GM19025 (cell line): ENCODE measurements around the gene ARNT2.

Experiments
- ATAC-seq: cut with Tn5 transposase; IDR thresholded peaks from one replicate; pipeline ENCODE4 v1.9.1; 2021; ENCODE audit warnings: mild to moderate bottlenecking, low read depth, moderate library complexity; ENCODE audit not compliant: unreplicated experiment

The ARNT2 gene

GRCh38 chr15:80568298-80568697, 164.1 kb downstream of the ARNT2 start:
- no peak for ATAC-seq

GRCh38 chr15:80568876-80569605, 164.9 kb downstream of the ARNT2 start:
- ATAC-seq = no peak

- no peak for ATAC-seq
Observed at GRCh38 chr15:80569656-80570055, 165.5 kb downstream of the ARNT2 start.

GRCh38 chr15:80570553-80570952, 166.4 kb downstream of the ARNT2 start:
- ATAC-seq = no peak

DNA sequence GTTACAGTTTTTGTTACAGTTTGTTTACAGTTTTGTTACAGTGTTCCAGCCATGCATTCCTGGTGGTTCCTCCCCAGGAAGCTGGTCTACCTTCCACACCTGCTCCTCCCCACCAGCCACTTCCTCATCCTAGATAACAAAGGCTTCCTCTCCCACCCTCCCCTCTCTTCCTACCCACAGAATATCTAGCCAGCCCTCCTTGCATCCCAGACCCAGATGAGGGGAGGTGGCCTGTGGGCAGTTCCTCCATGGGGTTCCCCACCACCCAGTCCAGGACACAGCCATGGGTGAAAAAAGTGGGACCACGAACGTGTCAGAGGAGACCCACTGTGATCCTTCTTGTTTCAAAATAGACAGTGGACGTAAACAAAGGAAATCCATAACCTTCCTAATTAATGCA, 168.2 kb downstream of the ARNT2 start:
- ATAC-seq = no peak

DNA sequence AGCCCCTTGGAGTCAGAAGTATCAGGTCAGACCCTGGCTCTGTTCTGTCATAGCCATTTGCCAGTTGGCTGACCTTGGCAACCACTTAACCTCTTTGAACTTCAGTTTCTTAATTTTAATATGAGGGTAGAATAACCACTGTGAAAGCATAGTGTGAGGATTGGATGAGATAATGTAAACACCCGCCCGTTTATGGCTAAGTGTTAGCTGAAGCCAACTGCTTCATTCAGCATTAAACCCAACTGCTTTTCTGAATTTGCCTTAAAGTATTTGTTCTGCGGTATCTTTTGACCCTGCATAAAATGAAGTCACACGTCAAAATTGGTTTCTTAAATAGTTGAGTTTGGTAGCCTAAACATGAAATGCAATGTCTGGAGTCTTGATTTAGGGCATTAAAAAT, 169.4 kb downstream of the ARNT2 start:
- no peak for ATAC-seq

DNA sequence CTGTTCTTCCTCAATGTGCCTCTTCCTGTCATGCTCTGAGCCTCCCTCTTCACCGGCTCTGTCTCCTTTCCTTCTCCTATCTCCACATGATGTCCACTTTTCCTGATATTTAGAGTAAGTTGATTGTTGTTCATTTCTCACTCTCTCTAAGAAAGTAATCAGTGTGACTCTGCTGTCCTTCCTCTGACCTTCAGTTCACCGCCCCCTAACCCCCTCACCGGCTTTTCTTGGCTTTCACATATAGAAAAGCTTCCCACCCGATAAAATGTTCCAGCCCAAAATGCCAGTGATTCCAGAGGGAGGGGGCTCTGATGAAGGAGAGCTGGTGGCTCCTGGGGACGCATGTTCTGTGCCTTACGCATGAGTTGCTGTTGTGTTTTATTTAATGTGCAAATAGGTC, 170.4 kb downstream of the ARNT2 start:
- no peak for ATAC-seq

GRCh38 chr15:80576519-80577090, 172.4 kb downstream of the ARNT2 start:
- ATAC-seq = no peak

DNA sequence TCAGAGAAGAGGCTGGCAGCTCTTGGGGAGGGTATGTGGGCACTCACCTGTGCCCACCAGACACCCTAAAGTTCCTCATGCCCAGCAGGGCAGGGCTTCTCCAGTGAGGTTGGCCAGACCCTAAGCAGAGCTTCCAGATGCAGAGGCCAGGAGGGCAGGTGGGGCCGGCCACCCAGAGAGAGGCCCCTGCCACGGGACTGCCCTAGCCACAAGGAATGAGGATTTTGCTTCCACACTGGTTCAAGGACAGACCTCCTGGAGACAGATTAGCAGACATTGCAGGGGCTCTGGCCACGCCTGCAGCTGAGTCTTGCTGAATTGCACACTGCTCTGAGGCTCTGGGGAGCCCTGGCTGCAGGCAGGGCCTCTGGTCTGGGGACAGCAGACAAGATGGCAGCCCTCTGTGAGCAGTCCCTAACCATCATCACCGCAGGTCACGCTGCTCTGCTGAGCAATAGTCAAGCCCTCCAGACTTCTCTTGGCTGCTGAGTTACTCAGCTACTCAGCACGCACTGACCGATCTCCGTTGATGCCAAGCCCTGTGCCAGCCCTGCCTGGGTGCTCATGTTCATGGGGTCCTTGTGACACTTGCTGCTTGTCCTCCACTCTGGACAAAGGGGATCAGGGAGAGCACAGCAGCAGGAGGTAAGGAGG, 173.5 kb downstream of the ARNT2 start:
- no peak for ATAC-seq

- no peak for ATAC-seq
Observed at GRCh38 chr15:80578206-80578595, 174.0 kb downstream of the ARNT2 start.

- no peak for ATAC-seq
Observed at GRCh38 chr15:80578871-80579270, 174.7 kb downstream of the ARNT2 start.

- ATAC-seq = no peak
Observed at GRCh38 chr15:80579611-80580010, 175.4 kb downstream of the ARNT2 start.

DNA sequence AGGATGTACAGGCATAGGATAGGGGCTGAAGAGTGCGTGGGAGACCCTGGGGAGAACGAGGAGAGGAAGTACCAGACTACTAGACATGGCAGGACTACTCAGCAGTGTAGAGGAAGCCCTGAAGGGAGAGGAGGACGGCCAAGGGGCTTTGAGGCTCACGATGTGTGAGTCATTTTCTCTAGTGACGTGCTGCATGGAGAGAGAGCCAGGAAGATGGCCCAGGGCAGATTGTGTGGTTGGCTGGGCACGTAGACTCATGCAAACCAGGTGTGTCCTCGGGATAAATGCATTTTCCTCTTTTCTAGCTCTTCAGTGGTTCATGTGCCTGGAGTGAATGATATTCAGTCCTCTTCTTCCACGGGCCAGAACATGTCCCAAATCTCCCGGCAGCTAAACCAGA, 175.9 kb downstream of the ARNT2 start:
- ATAC-seq = no peak

- ATAC-seq = no peak
Observed at GRCh38 chr15:80580536-80581260, 176.5 kb downstream of the ARNT2 start.

GRCh38 chr15:80581976-80582375, 177.8 kb downstream of the ARNT2 start:
- ATAC-seq = no peak

DNA sequence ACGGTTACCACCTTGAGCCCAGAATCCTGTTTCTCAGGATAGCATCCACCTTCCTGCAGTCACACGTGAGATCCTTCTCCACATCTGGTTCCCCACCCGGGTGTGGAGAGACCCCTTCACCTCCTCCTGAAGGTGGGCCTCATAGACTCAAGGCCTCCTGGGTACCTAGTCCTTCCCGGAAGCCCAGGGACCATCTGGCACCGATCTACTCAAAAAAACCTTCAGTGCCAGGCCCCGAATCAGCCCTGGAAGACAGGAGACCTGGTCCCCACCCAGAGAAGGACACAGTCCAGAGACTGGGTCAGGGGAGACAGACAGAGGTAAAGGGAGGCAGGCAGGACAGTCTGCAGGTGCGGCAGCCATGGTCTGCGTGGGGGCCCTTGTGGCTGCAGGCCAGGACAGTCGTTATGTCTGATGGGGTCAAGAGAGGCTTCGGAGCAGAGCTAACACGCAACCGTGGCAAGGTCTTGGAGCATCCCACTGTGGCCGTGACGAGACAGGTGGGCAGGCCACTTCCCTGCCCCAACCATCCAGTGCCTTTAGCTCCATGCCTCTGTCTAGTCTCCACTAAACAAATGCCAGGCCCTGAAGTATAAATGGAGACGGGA, 178.7 kb downstream of the ARNT2 start:
- no peak for ATAC-seq

DNA sequence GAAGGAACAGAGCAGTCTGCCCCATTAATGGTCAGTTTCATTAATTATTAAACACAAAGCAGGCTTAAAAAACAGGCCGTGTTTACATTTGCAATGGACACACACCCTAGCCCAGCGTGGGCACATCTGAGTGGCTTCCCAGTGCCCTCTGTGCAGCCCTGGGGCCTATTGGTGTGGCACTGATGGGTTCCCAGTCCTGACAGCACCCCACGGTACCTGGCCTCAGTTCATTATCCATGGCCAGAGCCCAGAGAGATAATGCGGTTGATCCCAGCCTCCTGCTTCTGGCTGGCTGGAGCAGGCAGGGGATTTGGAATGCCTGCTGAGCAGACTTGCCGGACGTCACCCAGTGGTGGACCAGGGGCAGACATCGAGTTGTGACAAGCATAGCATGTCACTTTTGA, 180.4 kb downstream of the ARNT2 start:
- ATAC-seq = no peak

- ATAC-seq = no peak
Observed at GRCh38 chr15:80584973-80585525, 180.9 kb downstream of the ARNT2 start.

DNA sequence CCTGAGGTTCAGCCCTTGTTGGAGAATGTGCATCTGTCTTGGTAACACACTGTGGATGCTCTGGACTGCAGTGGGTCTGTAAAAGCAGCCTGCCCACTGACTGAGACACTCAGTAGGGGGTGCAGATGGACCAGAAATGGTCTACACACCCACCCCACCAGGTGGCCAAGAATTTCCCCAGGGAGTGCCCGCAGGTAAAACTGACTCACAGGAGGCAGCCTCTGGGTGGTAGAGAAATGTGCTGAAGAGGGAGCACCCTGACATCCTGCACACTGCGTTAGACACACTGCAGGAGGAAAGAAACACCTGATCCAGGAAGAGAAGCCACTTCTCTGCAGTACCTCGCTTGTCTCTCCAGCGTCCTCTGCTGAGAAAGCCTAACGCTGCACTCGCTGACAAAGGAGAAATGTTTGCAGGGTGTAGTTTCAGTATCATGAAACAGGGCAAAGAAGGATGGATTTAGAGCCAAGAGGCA, 181.4 kb downstream of the ARNT2 start:
- no peak for ATAC-seq

DNA sequence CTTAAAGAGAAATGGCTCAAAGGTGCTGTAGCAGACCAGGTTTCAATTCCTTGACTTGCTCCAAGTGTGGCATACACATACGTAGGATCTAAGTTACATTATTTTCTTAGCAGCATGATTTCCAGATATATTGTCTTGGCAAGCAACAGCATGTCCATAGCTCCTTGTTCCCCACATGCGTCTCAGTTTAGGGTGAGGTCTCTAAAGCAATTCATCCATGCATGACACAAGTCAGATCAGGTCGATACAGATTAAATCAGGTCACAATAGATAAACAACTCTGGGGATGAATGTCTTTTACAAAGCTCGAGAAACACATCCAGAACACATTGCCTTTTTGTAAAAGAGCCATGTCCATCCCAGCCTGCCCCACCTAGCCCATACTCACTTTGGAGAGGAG, 182.0 kb downstream of the ARNT2 start:
- no peak for ATAC-seq
